H1 (cell line): Measurements from ENCODE around the gene AKAP7. TPM values are rescaled to one million over a fixed set of nuclear protein-coding genes. Genes with fewer than 3 reads are reported as not detected.

Experiments used
- SUZ12 ChIP-seq: fragments of 200-600 bp; sonication (generic); IDR thresholded peaks from 2 replicates; pipeline ENCODE4 v1.6.1; 2012; ENCODE audit warnings: mild to moderate bottlenecking, inconsistent platforms, low read length, moderate library complexity, mixed read lengths
- polyA plus RNA-seq, 7 experiments: library from polyadenylated mRNA; depleted of rRNA in 3 of 7; stranded (reverse) in 5 of 7; unstranded in 2 of 7; fragments of >200 nt in 5 of 7; fragments of 200-250 nt in 2 of 7; gene quantifications; 1 replicate in 5 of 7; 2 replicates in 1 of 7; 4 replicates in 1 of 7; pipeline versions ENCODE4 v1.2.1 to v1.2.3, GENCODE V29; 2011 to 2013; ENCODE audit warnings: missing spikeins in 2 of 7, mixed read lengths in 2 of 7
- total RNA-seq: library from RNA; stranded (reverse); fragmentation: NEBNext Ultra II Directional; extraction: Animal tissue kit (Norgen Biotek cat#: 25700); gene quantifications from 2 replicates; pipeline ENCODE4 v1.2.1, GENCODE V29; 2021

AKAP7 gene
- total and polyA plus RNA-seq, 2 of the 8 experiments (the other 6 are each of a cell fraction or from before 2014, with no cell fraction given): 4.7 to 16.9 TPM

DNA sequence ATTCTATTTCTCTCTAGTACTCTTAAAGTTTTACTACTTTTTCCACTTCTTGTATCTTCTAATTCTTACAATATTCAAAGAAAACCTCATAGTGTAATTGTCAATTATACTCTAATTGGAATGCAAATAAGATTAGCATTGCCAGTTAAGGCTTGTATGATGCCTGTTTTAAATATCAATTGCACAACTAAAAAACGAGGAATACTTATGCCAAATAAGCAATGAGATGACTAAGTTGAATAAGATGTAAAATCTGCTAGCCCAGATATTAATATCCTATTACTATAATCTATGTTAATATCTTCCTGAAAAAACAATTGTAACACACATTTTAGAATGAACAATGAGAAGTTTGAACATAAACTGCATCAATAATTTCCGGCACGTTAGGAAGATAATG, 13.3 kb upstream of the AKAP7 start (continued):
- no peak for TF ChIP-seq SUZ12
